Measurements from ENCODE around the gene GDPD3. TPM values are rescaled to one million over a fixed set of nuclear protein-coding genes. Genes with fewer than 3 reads are reported as not detected.
"Not testable (repeated sequence)": the region's sequence is repeated elsewhere in the genome, so short reads cannot be mapped to it uniquely, and the experiment has no call there.

GDPD3 gene
- total RNA-seq, 2 experiments from 2014 or later = 5.2 to 6.4 TPM

GRCh38 chr16:30115238-30115637, 1.9 kb upstream of the GDPD3 start:
- ATAC-seq (ENCODE audit: poor library complexity) (peak; percentile 54), DNase-seq (peak in 6 of 14 experiments; percentile 18 to 58 (median 48))
- ChIA-PET POLR2A (interaction anchor here (1.1 to 1.5 kb wide), 3 partner anchors 23 to 67 kb away, joined by 3 to 5 read pairs (median 4); partner anchors contain the start of genes ALDOA and TBX6), CTCF (interaction anchor here (1.5 kb wide), 1 partner anchor 23 kb away, joined by 4 read pairs; the partner anchor contains the start of gene TBX6)
- peaks cover 64% of the 10 kb centered on the region for H3K36me3 Mint-ChIP-seq (ENCODE audit: low read depth)
- Histone ChIP-seq H3K27ac (ENCODE audit: low read depth in 1 of 2, low read length in 2 of 2) (peak overlapping the region in 1 of 2 donors; percentile 15), H3K4me1 (ENCODE audit: insufficient read depth, low read length) (peaks cover 45% of the 10 kb centered on the region), H3K36me3 (ENCODE audit: insufficient read depth, low read length) (peaks cover 50% of the 10 kb centered on the region), H3K4me3 (ENCODE audit: low read length) (no peak overlapping the region), H3K9me3 (ENCODE audit: control insufficient read depth in 1 of 2, insufficient read depth in 1 of 2, low read length in 2 of 2) (no peaks in the 10 kb centered on the region), H3K27me3 (ENCODE audit: control insufficient read depth in 1 of 2, insufficient read depth in 2 of 2, low read length in 2 of 2) (no peaks in the 10 kb centered on the region)
- H3K4me3 Mint-ChIP-seq = no peak overlapping the region
- H3K4me1 Mint-ChIP-seq (ENCODE audit: low read depth) = peaks cover 15% of the 10 kb centered on the region
- no peaks in the 10 kb centered on the region for H3K9me3 Mint-ChIP-seq
- TF ChIP-seq CTCF (IDR thresholded peaks at IDR 0.05) = no peak
- peak overlapping the region; percentile 74 for H3K27ac Mint-ChIP-seq
- intact Hi-C loops (cut with DNase I, micrococcal nuclease) = loop anchor here in 1 of 2 experiments (10.0 kb wide), 1 partner anchor 50 kb away; the partner anchor contains the start of gene ALDOA
- no peaks in the 10 kb centered on the region for H3K27me3 Mint-ChIP-seq

GRCh38 chr16:30114833-30115232, 1.5 kb upstream of the GDPD3 start:
- H3K4me1 Mint-ChIP-seq (ENCODE audit: low read depth) = peaks cover 11% of the 10 kb centered on the region
- Histone ChIP-seq H3K27ac (ENCODE audit: low read depth in 1 of 2, low read length in 2 of 2) (peak overlapping the region; percentile 15 to 30), H3K4me1 (ENCODE audit: insufficient read depth, low read length) (peaks cover 41% of the 10 kb centered on the region), H3K36me3 (ENCODE audit: insufficient read depth, low read length) (peaks cover 50% of the 10 kb centered on the region)
- intact Hi-C loops (cut with DNase I, micrococcal nuclease) = loop anchor here in 1 of 2 experiments (10.0 kb wide), 1 partner anchor 50 kb away; the partner anchor contains the start of gene ALDOA
- POLR2A ChIA-PET = interaction anchor here (1.1 to 1.5 kb wide), 3 partner anchors 22 to 67 kb away, joined by 3 to 5 read pairs (median 4); partner anchors contain the start of genes ALDOA and TBX6
- peaks cover 61% of the 10 kb centered on the region for H3K36me3 Mint-ChIP-seq (ENCODE audit: low read depth)
- peak overlapping the region; percentile 74 for H3K27ac Mint-ChIP-seq
- not testable (repeated sequence) for H3K9me3 Mint-ChIP-seq; H3K27me3 Mint-ChIP-seq; DNase-seq; H3K4me3 Mint-ChIP-seq; H3K27me3 ChIP-seq (ENCODE audit: control insufficient read depth in 1 of 2, insufficient read depth in 2 of 2, low read length in 2 of 2); ATAC-seq (ENCODE audit: poor library complexity); H3K9me3 ChIP-seq (ENCODE audit: control insufficient read depth in 1 of 2, insufficient read depth in 1 of 2, low read length in 2 of 2); H3K4me3 ChIP-seq (ENCODE audit: low read length)
- CTCF ChIA-PET = interaction anchor here (0.7 to 1.5 kb wide), 2 partner anchors 23 to 38 kb away, joined by 3 to 4 read pairs; partner anchors contain the start of gene TBX6

GRCh38 chr16:30114411-30114810, 1.1 kb upstream of the GDPD3 start:
- peak overlapping the region in 1 of 2 donors; percentile 30 for H3K27ac ChIP-seq (ENCODE audit: low read depth in 1 of 2, low read length in 2 of 2)
- H3K27me3 Mint-ChIP-seq = no peaks in the 10 kb centered on the region
- ChIA-PET POLR2A (interaction anchor here (0.9 to 1.5 kb wide), 3 partner anchors 22 to 69 kb away, joined by 3 to 4 read pairs (median 3); partner anchors contain the start of genes CORO1A and TBX6), CTCF (interaction anchor here (0.7 to 1.5 kb wide), 2 partner anchors 22 to 38 kb away, joined by 3 to 4 read pairs; partner anchors contain the start of gene TBX6)
- ATAC-seq (ENCODE audit: poor library complexity) (no peak), DNase-seq (no peak)
- TF ChIP-seq CTCF (IDR thresholded peaks at IDR 0.05) = no peak
- peaks cover 7% of the 10 kb centered on the region for H3K4me1 Mint-ChIP-seq (ENCODE audit: low read depth)
- H3K36me3 Mint-ChIP-seq (ENCODE audit: low read depth) = peaks cover 57% of the 10 kb centered on the region
- no peaks in the 10 kb centered on the region for H3K9me3 ChIP-seq (ENCODE audit: control insufficient read depth in 1 of 2, insufficient read depth in 1 of 2, low read length in 2 of 2)
- peaks cover 46% of the 10 kb centered on the region for H3K36me3 ChIP-seq (ENCODE audit: insufficient read depth, low read length)
- no peak overlapping the region for H3K4me3 Mint-ChIP-seq
- H3K27ac Mint-ChIP-seq = no peak overlapping the region
- no peaks in the 10 kb centered on the region for H3K9me3 Mint-ChIP-seq
- peaks cover 40% of the 10 kb centered on the region for H3K4me1 ChIP-seq (ENCODE audit: insufficient read depth, low read length)
- intact Hi-C loops (cut with DNase I, micrococcal nuclease) = loop anchor here in 1 of 2 experiments (10.0 kb wide), 1 partner anchor 50 kb away; the partner anchor contains the start of gene ALDOA
- H3K27me3 ChIP-seq (ENCODE audit: control insufficient read depth in 1 of 2, insufficient read depth in 2 of 2, low read length in 2 of 2) = no peaks in the 10 kb centered on the region
- H3K4me3 ChIP-seq (ENCODE audit: low read length) = no peak overlapping the region

Measured in CD4-positive, alpha-beta T cell (primary cell).